NAMALWA (cell line): ENCODE measurements around the gene ASAP2.

Experiments used
- DNase-seq: peaks from one replicate; pipeline ENCODE4 v3.0.0-alpha.2; 2015; ENCODE audit warnings: low spot score

ASAP2 gene

DNA sequence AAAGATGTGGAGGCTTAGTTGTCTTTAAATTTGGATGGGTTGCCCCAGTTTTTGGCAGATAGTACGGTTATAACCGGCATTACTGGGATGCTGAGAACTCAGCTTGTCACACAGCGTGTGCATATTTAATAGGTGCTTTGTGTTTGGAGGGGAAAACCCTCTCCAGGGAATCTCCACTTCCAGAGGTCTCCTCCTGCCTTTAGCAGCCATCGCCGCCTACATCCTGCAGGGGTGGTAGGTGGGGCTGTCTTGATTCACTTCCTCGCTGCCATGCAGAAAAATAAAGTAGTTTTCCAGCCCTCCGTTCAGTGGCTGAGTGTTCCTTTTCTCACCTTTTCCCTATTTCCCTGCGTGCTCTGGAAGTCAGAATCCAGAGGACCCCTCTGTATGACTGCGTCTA lies 140.3 kb downstream of the ASAP2 start:
- no peak for DNase-seq

DNA sequence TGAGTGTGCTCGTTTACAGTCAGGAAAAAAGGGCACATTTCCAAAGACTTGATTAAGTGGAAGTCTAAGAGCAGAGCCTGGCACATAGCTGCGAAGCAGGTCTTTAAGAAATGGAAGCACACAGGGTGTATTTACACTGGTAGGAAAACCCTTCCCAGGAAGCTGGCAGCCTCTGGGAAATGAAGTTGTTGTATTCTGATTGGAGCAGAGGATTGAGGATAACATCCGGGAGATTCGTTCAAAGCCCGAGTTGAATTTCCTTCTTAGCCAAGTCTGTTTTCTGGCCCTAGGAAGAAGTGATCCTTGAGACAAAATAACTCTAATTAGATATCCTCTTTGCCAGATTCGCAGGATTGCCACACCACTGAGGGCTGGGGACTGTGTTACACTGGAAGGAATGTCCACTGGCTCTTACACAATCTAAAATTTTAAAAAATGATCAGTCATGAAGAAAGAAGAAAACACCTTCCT lies 140.8 kb downstream of the ASAP2 start:
- no peak for DNase-seq

DNA sequence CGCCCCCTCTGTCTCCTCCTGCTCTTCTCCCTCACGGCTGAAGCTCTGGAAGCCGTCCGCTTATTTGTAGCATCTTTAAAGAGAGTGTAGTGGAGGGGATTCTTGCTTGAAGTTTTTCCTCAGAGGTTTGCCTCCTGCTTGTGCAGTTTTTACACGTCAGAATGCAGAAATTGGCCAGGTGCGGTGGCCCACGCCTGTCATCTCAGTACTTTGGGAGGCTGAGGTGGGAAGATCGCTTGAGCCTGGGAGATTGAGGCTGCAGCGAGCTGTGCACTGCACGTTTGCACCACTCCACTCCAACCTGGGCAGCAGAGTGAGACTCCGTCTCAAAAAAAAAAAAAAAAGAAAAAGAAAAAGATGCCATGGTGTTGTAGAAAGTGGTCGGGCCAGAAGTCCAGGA lies 147.7 kb downstream of the ASAP2 start:
- DNase-seq, result no peak

DNA sequence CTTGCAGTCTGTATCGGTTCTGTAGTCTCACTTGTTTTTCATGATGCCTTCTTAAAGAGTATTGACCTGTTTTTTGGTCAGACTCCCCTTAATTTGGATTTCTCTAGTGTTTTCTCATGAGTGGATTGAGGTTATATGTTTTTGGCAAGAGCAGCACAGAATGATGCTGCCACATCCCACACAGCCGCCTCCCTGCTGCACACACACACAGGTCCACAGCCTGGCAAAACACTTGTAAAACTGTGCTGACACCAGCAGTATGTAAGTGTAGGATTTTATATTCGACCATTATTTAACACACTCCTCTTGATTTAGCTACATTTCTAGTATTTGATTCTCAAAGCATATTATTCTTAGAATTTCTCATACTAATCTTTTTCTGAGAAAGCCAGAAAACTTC lies 148.7 kb downstream of the ASAP2 start:
- DNase-seq, result no peak

DNA sequence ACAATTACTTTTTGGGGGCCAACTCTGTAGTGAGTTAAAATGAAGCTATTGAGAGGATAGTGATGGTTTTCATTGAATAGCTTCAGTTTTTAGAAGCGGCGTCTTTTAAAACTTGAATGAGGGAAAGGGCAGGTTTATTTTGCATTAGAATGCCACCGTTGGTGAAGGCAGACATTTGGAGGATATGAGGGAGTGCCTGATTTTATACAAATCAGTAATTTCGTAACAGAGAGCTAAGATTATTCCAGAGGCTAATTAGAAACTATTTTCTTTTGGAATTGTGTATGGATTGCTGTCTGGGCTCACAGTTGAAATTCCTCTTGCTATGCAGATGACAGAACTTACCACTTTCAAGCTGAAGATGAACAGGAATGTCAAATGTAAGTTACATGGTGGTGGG lies 149.1 kb downstream of the ASAP2 start:
- DNase-seq, result no peak

DNA sequence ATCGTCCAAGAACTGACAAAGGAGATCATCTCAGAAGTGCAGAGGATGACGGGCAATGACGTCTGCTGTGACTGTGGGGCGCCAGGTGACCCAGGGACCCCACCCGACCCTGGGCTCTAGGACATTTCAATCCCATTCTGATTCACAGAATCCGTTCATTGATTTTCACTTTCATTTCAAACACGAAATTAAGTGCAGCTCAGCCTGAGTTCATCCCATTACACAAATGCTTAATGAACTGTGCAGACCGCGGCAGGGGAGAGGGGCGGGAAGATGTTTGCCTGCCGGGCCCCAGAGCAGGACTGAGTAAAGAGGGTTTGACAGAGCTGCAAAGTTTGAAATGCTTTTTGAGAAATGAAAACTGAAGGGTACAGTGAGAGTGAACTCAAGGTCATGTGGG lies 149.6 kb downstream of the ASAP2 start:
- no peak for DNase-seq

DNA sequence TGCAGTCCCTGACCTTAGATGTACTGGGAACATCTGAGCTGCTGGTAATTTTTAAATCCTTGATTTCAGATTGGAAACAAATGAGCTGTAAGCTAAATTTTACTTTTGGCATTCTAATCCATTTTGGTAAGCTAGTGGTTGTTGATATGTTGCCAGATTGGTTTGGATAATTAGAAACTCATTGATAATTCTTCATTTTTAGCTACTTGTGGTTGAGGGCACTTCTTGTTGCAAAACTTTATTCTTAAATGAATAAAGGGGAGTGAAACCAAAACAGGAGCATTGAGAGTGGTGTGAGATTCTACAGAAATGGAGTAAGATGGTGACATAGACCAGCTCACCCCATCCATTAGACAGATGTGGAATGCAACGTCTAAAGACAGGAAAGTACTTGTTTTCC lies 152.2 kb downstream of the ASAP2 start:
- no peak for DNase-seq

DNA sequence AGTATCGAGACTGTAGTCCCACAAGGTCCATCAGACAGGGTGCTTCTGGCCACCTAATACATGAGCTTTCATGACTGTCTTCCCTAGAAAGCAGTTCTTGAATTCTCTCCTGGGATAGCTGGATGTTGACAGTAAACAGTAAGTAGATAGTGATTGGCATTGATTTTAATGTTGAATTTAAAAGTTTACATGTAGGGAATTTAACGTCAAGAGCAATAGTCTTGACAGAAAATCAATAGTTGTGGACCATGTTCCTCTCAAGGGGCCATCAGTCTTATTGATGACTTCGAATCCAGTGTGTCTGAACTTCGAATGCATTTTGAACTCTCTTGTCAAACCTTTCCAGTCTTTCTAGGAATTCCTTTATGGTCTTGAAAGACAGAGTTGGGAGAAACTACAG lies 152.9 kb downstream of the ASAP2 start:
- no peak for DNase-seq

DNA sequence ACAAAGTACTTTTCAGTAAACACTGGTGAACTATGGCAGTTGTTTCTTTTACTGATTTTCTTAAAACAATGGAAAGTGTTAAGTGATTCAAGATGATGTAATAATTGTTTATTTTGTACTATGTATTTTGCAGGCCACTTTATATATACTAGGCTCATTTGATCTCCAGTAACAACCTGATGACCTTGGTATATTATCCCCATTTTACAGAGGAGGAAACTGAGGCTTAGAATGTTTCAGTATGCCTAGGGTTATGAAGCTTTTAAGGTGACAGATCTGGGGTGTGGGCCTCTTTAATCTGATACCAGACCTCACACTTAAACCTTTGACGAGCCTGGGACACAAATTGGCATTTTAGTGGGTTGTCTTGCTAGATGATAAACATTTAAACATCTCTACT lies 153.5 kb downstream of the ASAP2 start:
- DNase-seq, result no peak

DNA sequence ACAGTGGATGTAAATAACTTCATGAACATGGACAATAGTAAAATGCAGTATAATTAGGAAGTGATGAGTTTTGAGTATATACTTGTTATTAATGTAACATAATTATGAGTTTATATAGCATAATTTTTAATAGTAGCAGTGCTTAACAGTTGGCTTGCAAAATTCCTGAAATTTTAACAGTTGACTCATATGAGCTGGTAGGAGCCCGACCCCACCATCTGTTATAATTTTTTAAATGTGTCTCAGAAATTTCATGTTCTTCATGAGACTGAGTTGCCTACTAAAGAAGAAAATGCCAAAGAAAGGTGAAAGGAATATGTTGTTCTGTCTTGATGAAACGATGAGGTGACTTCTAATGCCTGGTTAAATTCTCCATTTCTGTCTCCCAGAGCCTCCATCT lies 154.1 kb downstream of the ASAP2 start:
- DNase-seq, result no peak

DNA sequence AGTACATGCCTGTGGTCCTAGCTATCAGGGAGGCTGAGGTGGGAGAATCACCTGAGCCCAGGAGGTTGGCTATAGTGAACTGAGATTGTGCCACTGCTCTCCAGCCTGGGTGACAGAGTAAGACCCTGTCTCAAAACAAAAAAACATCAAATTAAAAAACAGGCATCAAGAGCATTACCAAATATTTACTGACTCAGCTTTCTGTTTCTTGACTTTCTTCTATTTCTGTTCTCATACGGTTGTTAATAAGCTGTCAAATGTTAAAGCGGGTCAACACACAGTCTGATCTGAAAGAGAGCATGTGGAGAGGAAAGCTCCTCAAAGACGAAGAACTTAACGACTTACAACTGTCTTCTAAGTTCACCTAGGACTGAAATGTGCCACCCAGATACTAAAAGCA lies 157.8 kb downstream of the ASAP2 start:
- DNase-seq, result no peak

DNA sequence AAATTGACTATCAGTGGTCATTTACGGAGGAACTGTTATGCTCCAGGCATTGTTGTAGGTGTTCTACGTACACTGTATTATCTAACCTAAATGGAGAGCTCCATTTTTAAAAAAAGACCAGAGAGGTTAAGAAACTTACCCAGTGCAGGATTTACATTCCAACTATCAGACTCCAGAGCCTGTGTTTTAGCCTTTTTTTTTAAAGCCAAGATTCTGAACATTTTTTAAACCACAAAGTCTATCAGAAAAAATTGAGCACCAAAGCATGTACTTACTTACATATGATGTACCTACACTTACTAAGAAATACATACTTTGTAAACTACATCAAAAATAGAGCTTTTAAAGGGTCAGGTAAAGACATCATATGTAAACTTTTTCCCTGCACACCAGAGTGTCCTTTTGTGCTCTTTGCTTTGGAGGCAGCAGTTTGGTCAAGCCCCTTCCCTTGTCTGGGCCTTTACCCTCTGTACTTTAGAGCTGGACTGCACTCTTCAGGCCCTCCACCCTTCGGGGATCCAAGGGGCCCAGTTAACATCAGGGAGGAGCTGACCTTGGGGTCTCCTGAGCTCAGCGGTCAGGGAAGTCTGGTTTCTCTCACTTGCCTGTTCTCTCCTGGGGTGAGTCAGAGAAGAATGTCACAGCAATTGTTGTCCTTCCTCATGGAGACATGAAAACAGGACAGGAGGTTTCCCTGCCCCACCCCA lies 158.3 kb downstream of the ASAP2 start:
- DNase-seq, result no peak

DNA sequence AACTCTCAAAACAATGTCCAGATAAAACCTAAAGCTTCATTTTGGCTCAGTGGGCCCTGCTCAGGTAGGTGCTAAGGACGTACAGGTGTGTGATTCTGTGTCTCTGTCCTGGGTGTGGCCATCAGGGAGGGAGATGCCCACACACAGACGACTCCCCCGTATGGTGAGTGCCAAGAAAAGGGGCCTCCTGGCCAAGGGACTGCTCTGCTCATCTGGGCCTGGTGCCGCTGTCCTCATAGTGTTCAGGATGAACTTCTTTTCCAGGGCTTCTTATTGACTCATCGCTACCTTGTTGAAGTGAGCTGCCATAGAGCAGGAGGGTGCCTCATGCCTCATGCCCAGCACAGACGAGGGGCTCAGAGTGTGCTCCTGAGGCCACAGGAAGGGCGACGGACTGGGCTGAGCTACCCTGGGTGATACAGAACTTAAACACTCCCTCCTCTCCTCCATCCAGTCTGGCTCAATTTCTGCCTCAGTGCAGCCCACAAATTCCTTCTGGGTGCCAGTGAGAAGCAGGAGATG lies 158.9 kb downstream of the ASAP2 start:
- DNase-seq, result no peak

DNA sequence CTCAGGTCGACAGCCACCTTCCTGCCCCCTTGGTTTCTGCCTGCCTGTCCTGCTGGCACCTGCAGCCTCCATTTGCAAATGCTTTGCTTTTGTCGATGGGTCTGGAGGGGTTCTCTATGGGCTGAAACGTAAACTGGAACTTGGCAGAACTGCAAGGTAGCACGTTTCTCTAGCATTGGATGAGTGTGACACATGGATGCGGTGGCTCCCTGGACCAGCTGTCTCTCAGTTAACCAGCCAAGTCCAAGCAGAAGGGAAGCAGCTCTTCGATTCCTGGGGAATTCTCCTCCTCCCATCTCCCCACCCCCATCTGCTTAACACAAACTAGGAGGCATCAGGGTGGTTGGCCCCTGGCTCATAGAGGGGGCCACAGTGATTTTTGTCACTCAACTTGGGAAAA lies 159.4 kb downstream of the ASAP2 start:
- no peak for DNase-seq

DNA sequence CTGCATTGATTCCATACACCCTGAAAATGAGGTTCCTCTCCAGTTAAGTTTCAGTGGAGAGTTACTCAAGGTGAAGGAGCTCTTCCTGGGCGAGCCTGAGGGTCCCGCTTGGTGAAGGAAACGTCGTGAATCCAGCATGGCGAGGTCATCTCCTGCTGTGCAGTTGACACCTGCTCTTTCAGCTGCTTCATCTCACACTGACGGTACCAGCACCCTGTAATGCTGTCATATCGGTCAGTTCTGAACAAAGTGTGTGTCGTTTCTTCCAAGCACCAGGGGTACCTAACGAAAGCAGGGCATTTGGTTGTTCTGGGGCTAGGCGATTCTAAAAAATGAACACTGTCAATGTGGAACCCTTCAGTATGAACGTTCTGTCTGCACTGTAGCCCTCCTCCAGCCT lies 164.1 kb downstream of the ASAP2 start:
- no peak for DNase-seq

DNA sequence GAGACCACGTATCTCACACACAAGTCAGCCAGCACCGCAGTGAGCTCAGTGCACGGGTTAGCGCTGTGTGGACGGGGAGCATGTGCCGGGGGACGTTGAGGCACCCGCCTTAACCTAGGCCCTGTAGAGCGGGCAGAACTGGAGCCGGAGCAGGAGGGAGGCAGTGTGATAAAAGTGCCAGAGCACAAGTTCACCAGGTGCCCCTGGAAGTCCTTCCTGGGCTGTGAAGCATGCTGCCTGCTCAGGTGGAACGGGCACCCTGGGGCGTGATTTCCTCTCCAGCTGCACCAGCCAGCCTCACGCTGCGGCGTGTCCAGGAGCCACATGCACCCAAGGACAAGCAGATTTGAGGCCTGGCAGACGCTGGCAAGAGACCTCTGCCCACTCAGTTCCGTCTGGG lies 166.4 kb downstream of the ASAP2 start:
- DNase-seq, result peak; percentile 68

DNA sequence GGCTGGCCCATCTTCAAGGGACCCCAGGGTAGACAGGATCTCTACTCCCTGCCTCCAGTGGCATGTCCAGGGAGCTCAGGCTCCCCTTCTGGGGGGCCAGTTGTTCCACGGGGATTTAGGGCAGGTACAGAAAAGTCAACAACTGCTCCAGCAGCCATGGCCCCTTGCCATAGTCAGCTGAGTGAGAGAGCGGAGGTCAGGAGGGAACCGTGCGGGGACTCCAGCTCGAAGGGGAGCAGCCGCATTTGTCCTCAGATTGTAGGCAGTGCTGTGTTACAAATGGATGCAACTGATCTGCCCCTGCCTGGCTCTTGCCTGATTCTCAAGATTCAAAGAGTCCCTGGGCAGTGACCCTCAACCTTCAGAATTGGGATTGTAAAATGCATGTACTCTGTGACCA lies 166.9 kb downstream of the ASAP2 start:
- no peak for DNase-seq

DNA sequence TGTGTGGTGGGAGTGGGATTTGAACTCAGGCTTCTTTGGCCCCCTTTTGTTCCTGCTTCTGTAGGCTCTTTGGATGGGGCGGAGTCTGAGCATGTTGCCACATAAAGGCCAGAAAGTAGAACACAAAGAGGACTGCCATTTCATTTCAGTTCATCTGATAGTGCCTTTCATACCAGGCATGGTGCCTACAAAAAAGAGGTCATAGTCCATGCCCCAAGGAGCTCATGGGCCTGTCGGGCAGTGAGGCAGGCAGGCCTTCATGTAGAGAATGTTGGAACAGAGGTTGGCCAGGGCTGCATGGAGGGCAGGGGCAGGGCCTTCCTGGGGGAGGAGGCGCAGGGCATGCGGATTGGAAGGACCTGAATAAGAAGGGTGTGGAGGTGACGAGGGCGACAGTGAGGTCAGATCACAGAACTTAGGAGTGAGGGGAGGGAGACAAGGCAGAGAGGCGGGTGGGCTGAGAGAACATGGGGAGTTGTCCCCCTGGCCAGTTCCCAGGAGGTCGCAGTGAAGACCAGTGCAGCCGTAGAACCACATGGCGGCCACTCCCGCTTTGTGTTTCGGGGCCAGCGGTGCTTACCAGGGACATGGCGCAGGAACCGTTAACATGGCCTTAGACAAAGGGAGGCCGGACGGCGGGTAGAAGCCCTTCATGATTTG lies 167.6 kb downstream of the ASAP2 start:
- no peak for DNase-seq

DNA sequence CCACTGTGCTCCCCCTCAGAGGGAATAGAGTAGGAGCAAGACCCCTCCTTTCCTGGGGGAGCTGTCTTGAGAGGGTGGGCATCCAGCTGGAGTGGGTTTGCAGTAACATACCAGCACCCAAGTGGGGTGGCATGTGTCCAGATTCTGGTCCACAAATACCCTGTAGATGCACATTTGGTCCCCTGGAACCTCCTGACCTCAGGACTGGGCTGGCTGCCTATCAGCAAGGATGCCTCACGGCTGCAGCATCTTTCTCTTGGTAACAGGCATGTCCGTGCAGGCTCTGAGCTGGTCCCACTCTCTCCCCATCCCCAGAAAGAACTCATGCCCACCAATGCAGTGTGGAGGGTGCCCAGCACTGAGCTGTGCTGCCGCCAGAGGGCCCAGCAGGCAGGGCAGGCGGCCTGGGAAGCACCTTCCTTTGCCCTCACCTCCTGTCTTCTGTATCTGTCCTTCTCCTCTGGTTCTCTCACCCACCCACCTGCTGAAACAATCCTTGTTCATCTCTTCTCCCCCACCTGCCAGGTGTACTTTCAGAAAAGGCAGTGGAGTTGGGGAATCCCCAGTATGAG lies 169.3 kb downstream of the ASAP2 start:
- DNase-seq, result peak; percentile 19

DNA sequence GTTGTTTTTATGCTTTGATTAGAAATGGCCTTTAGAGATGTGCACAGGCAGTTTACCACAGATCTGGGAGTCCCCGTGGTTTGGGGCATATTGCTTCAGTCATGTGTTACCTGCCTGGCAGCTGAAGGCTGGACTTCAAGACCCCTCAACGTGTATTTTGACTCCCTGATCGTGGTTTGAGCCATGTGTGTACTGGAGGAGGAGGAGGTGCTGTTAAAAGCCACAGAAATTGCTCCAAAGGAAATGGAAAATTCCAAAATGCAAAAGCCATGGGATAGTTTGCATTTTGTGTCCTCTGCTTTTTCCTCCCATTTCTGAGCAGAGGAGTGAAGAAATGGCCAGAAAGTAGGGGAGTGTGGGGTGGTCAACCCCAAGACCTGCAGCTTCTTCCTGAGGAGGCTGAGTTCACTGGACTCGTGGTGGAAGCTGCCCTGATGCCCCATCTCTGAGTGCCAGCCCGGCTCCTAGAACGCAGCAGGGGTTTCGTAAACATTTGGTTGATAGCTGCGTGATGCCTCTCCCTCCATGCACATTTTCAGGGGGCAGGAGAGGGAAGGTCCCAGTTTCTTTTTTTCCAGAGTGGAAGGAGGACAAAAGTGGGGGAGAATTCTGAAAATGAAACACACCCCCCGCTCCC lies 171.0 kb downstream of the ASAP2 start:
- no peak for DNase-seq

DNA sequence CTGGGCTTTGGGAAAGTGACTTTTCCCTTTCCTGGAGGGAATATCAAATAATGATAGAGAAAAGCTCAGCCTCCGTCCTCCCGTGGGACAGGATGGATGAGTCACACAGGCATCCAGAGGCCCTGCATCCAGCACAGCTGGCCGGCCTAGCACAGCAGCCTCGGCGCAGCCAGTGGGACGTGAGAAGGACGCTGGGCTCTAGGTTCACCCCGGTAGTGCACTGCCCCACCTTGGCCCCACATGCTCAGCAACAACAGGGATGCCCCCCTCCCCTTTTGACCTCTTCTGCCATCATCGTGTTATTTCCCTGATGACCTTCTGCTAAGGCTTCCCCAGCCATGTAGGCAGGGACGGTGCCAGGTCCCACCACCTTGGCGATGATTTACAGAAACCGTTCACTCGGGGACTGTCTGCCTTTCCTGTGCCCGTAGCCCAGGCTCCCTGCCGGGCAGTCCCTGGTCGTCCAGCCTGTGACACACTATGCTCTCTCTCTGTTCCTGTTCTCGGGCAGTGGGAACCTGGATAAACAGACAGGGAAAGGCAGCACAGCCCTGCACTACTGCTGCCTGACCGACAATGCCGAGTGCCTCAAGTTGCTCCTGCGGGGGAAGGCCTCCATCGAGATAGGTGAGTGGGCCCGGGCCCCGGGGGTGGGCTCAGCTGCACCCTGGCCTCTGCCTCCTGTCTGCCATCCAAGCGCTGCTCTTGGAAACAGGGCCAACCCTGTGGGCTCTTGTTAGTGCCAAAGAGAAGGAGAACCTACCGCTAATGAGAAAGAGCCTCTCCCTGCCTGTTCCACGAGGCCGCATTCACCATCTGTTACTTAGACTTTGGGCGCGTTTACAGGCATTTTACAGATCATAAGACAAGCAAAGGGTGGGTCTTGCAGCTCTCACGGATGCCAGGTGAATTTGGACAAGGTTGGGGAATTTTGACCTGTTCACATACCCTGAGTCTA lies 172.1 kb downstream of the ASAP2 start:
- DNase-seq, result no peak

DNA sequence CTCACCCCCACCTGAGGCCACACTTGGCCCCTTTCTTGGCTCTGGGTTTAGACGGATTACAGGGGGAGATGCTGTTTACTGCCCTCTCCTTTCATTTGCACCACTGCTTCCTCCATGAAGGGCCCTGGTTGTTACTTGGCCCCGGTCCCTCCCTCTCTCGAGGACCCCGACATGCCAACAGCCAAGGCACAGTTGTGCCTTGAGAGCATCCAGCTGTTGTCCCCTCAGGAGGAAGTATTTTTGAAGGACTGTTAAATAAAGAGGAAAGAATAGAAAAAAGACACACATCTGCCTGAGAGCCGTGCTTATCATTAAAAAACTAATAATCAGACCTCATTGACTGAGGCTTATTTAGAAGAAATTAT lies 172.8 kb downstream of the ASAP2 start:
- no peak for DNase-seq
